ENCODE data around the gene PROX2.

DNA sequence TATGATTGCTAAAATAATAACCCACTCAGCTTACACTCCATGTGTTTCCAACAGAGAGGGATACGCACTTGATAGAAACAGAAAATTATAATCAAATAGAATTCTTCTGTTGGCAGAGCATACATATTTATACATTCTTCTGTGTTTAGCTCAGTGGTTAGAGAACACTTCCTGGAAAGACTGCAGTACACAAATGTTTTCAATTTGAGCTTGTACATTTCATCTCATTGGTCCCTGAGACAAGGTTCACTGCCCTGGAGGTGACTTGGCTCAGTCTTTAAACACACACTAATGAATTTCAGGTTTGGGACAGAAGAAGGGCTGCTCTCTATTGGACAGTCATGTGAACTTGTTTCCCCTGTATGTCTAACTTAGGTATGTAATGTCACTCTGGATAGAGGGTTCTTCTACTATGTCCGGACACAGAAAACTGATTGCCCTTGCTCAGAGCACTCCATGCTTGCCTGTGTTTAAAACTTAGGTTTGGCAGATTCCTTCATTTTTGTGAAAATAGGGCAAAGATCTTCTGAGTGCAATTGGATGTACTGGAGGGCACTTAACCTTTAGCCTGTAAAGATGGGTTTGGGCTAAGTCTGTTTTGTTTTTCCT, 22.9 kb downstream of the PROX2 start:
- TF ChIP-seq POLR2A (IDR thresholded peaks at IDR 0.05) (no peak), EP300 (IDR thresholded peaks at IDR 0.05) (no peak)
- TF ChIP-seq, protein P1, sequence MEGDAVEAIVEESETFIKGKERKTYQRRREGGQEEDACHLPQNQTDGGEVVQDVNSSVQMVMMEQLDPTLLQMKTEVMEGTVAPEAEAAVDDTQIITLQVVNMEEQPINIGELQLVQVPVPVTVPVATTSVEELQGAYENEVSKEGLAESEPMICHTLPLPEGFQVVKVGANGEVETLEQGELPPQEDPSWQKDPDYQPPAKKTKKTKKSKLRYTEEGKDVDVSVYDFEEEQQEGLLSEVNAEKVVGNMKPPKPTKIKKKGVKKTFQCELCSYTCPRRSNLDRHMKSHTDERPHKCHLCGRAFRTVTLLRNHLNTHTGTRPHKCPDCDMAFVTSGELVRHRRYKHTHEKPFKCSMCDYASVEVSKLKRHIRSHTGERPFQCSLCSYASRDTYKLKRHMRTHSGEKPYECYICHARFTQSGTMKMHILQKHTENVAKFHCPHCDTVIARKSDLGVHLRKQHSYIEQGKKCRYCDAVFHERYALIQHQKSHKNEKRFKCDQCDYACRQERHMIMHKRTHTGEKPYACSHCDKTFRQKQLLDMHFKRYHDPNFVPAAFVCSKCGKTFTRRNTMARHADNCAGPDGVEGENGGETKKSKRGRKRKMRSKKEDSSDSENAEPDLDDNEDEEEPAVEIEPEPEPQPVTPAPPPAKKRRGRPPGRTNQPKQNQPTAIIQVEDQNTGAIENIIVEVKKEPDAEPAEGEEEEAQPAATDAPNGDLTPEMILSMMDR (IDR thresholded peaks at IDR 0.05), result no peak
